Measurements from ENCODE around the gene POFUT1. TPM values are rescaled to one million over a fixed set of nuclear protein-coding genes. Genes with fewer than 3 reads are reported as not detected.

POFUT1 gene
- total and polyA plus RNA-seq, 9 of the 15 experiments (the other 6 are each of a cell fraction or from before 2014, with no cell fraction given) = 3.5 to 44.7 (median 23.5) TPM

GRCh38 chr20:32285082-32285620 lies 77.5 kb downstream of the POFUT1 start:
- Histone ChIP-seq H3K4me1 (replicated peaks in 1 of 2; ENCODE audit: control insufficient read depth in 2 of 2, insufficient read depth in 2 of 2, low read length in 2 of 2) (peaks cover 0 to 22% of the 10 kb centered on the region in 2 experiments; a peak in 4 of 5 replicates), H3K9me3 (replicated peaks; ENCODE audit: control insufficient read depth, insufficient read depth, low read depth, low read length) (no peaks in the 10 kb centered on the region), H3K27me3 (ENCODE audit: control insufficient read depth in 2 of 2, insufficient read depth in 2 of 2, low read length in 2 of 2) (no peaks in the 10 kb centered on the region), H3K9ac (ENCODE audit: insufficient read depth in 1 of 2, low read depth in 2 of 2, low read length in 2 of 2) (no peak overlapping the region), H2AFZ (ENCODE audit: low read depth, low read length) (no peak overlapping the region), H3K9me1 (ENCODE audit: control insufficient read depth, insufficient read depth, low read length) (no peaks in the 10 kb centered on the region), H3K79me2 (ENCODE audit: control insufficient read depth, insufficient read depth, low read length) (no peaks in the 10 kb centered on the region), H3K4me3 (no peak overlapping the region), H3K27ac (ENCODE audit: extremely low read depth, low read depth, low read length) (no peak overlapping the region), H3K36me3 (ENCODE audit: control insufficient read depth, insufficient read depth, low read length) (peaks cover 6% of the 10 kb centered on the region; the same call in 1 of the 3 replicates), H3K4me2 (ENCODE audit: insufficient read depth, low read length) (no peak overlapping the region), H4K20me1 (replicated peaks; ENCODE audit: control insufficient read depth, insufficient read depth, low read length) (peaks cover 17% of the 10 kb centered on the region)
- CTCF ChIA-PET (ENCODE audit: low intra/inter-chr PET ratio) = no interaction called here
- POLR2A ChIA-PET = interaction anchor here (0.6 to 1.5 kb wide), 8 partner anchors 8 to 475 kb away, joined by 3 to 6 read pairs (median 4); no protein-coding TSS in a partner anchor
- peak in 1 of 4 experiments; percentile 9 for DNase-seq (ENCODE audit: extremely low read depth in 1 of 4, low spot score in 3 of 4)
- 19% methylated on average over 3 of the region's 3 CpGs for WGBS (ENCODE audit: insufficient coverage, low coverage, missing lambda C conversion rate)
- no peak for ATAC-seq
- in situ Hi-C loops (cut with MboI) = no loop called here
- BruUV-seq (replicated peaks) = no TSS peak
- no peak for FAIRE-seq
- intact Hi-C loops (cut with micrococcal nuclease) = no loop called here
- TF ChIP-seq RBM25 (IDR thresholded peaks at IDR 0.05; ENCODE audit: low read depth, low read length, severe bottlenecking) (peak; percentile 75), HMGN3 (IDR thresholded peaks at IDR 0.05; ENCODE audit: borderline replicate concordance, extremely low read depth, insufficient read length, low read depth, low read length) (no peak), SRSF9 (IDR thresholded peaks at IDR 0.05; ENCODE audit: borderline replicate concordance, low read depth, low read length) (no peak), SIN3A (IDR thresholded peaks at IDR 0.05; ENCODE audit: borderline replicate concordance in 2 of 2, control insufficient read depth in 1 of 2, low read depth in 2 of 2, low read length in 2 of 2) (no peak), E2F3 (CRISPR knock-in tag; IDR thresholded peaks at IDR 0.05) (no peak), GABPB2 (CRISPR knock-in tag; conservative IDR thresholded peaks at IDR 0.05) (no peak), RBM34 (IDR thresholded peaks at IDR 0.05; ENCODE audit: borderline replicate concordance, insufficient read depth, low read length) (no peak), PKNOX1 (IDR thresholded peaks at IDR 0.05) (peak; percentile 35; the same call in 1 of the 2 replicates), TAF7 (tag; IDR thresholded peaks at IDR 0.05) (no peak), SMARCA5 (IDR thresholded peaks at IDR 0.05) (peak; percentile 49; the same call in 1 of the 2 replicates), ADNP (tag; IDR thresholded peaks at IDR 0.05) (peak; percentile 82), DLX4 (CRISPR knock-in tag; IDR thresholded peaks at IDR 0.05) (no peak), HMBOX1 (IDR thresholded peaks at IDR 0.05) (no peak), ZBTB43 (CRISPR knock-in tag; IDR thresholded peaks at IDR 0.05) (no peak)

Measured in K562 (cell line).